Liver (tissue), 9 donors: ENCODE results near the gene STARD3. TPM values are rescaled to one million over a fixed set of nuclear protein-coding genes. Genes with fewer than 3 reads are reported as not detected.

Experiments
- DNase-seq: peaks from one replicate; pipeline ENCODE4 v3.0.0-alpha.2; 2017; ENCODE audit warnings: low spot score
- H3K27ac ChIP-seq, 2 donors: one replicate each; pipeline ENCODE4 v1.7.0; 2013; ENCODE audit warnings: inconsistent platforms in 2 of 2, low read length in 2 of 2, control low read depth in 1 of 2, low read depth in 1 of 2, mild to moderate bottlenecking in 1 of 2
- H3K27me3 ChIP-seq, 4 donors: one replicate each; pipeline versions ENCODE4 v1.6.1 to v1.7.0; 2013; ENCODE audit warnings: low read length in 3 of 4, inconsistent platforms in 1 of 4, mild to moderate bottlenecking in 1 of 4, moderate library complexity in 1 of 4; ENCODE audit not compliant: control insufficient read depth in 4 of 4, insufficient read depth in 4 of 4
- H3K36me3 ChIP-seq, 4 donors: one replicate each; pipeline versions ENCODE4 v1.6.1 to v1.7.0; 2013; ENCODE audit warnings: low read length in 3 of 4, mild to moderate bottlenecking in 3 of 4, low read depth in 1 of 4, moderate library complexity in 1 of 4; ENCODE audit not compliant: control insufficient read depth in 4 of 4, insufficient read depth in 3 of 4
- H3K4me1 ChIP-seq, 4 donors: one replicate each; pipeline versions ENCODE4 v1.6.1 to v1.7.0; 2013; ENCODE audit warnings: low read length in 3 of 4, mild to moderate bottlenecking in 3 of 4, moderate library complexity in 1 of 4; ENCODE audit not compliant: control insufficient read depth in 4 of 4, insufficient read depth in 4 of 4
- H3K4me3 ChIP-seq, 3 donors: one replicate each; pipeline versions ENCODE4 v1.6.1 to v1.7.0; 2013; ENCODE audit warnings: low read length in 3 of 3, control low read depth in 1 of 3, low read depth in 1 of 3, mild to moderate bottlenecking in 1 of 3
- H3K9ac ChIP-seq, 2 donors: one replicate each; pipeline ENCODE4 v1.7.0; 2013; ENCODE audit warnings: low read length in 2 of 2, mild to moderate bottlenecking in 2 of 2, moderate library complexity in 2 of 2, control low read depth in 1 of 2, low read depth in 1 of 2
- H3K9me3 ChIP-seq, 4 donors: one replicate each; pipeline versions ENCODE4 v1.6.1 to v1.7.0; 2013; ENCODE audit warnings: low read length in 3 of 4; ENCODE audit not compliant: control insufficient read depth in 4 of 4
- CTCF ChIP-seq: fragments of 150-350 bp; IDR thresholded peaks from 2 replicates; pipeline ENCODE4 v1.5.1; 2017; ENCODE audit warnings: improper control_type of control experiment, low read depth, low read length; ENCODE audit not compliant: missing input control
- FOXA2 ChIP-seq: IDR thresholded peaks from 2 replicates; pipeline ENCODE4 v1.6.1; 2016; ENCODE audit warnings: antibody characterized with exemption
- JUND ChIP-seq, 2 donors: IDR thresholded peaks; 2 replicates each; pipeline ENCODE4 v1.6.1; 2016; ENCODE audit warnings: antibody characterized with exemption in 2 of 2
- NR2F2 ChIP-seq: IDR thresholded peaks from 2 replicates; pipeline ENCODE4 v1.6.1; 2016; ENCODE audit warnings: antibody characterized with exemption
- RAD21 ChIP-seq, 2 donors: IDR thresholded peaks; 2 replicates each; pipeline ENCODE4 v1.6.1; 2016; ENCODE audit warnings: antibody characterized with exemption in 2 of 2, mild to moderate bottlenecking in 2 of 2
- REST ChIP-seq: IDR thresholded peaks from 2 replicates; pipeline ENCODE4 v1.6.1; 2016; ENCODE audit warnings: antibody characterized with exemption, mild to moderate bottlenecking
- RXRA ChIP-seq, 2 donors: IDR thresholded peaks; 2 replicates each; pipeline ENCODE4 v1.6.1; 2017 to 2018; ENCODE audit warnings: antibody characterized with exemption in 2 of 2, mild to moderate bottlenecking in 1 of 2
- SP1 ChIP-seq: IDR thresholded peaks from 2 replicates; pipeline ENCODE4 v1.6.1; 2018; ENCODE audit warnings: antibody characterized with exemption, mild to moderate bottlenecking
- TAF1 ChIP-seq: conservative IDR thresholded peaks from 2 replicates; pipeline ENCODE4 v1.6.1; 2016; ENCODE audit warnings: antibody characterized with exemption, mild to moderate bottlenecking
- ZBTB33 ChIP-seq: IDR thresholded peaks from 2 replicates; pipeline ENCODE4 v1.6.1; 2016; ENCODE audit warnings: antibody characterized with exemption
- WGBS: extraction: QIAGEN DNeasy Blood & Tissue Kit; methylation state at CpG from one replicate; pipeline ENCODE4 v1.1.7; 2013; 5-methylcytosine and 5-hydroxymethylcytosine counted together
- polyA plus RNA-seq, 2 donors: library from polyadenylated mRNA; stranded (reverse) in 1 of 2; unstranded in 1 of 2; fragments of 200-250 nt in 1 of 2; fragments of >200 nt in 1 of 2; fragmentation: Nextera tagmentation in 1 of 2; extraction: Ambion mirVana in 1 of 2; gene quantifications; one replicate each; pipeline versions ENCODE4 v1.2.1 to v1.2.3, GENCODE V29; 2013 to 2015
- total RNA-seq, 2 donors: library from RNA; depleted of rRNA; stranded (reverse); fragments of >200 nt; gene quantifications; one replicate each; pipeline ENCODE4 v1.2.3, GENCODE V29; 2014
- donor health status: healthy.
- donor health status: healthy.
- donor health status: healthy.
- donor health status: healthy.
- donor health status: healthy.

STARD3 gene
- total and polyA plus RNA-seq, 4 donors, result 15.0 to 34.0 (median 23.2) TPM

GRCh38 chr17:39622380-39623006 is 14.5 kb upstream of the STARD3 start:
- H3K4me1 ChIP-seq, result peaks cover 5 to 24% (median 10%) of the 10 kb centered on the region in 4 donors
- H3K9me3 ChIP-seq, result no peaks in the 10 kb centered on the region
- no peak overlapping the region for H3K27ac ChIP-seq
- H3K36me3 ChIP-seq, result no peaks in the 10 kb centered on the region
- TF ChIP-seq RXRA (IDR thresholded peaks at IDR 0.05) (no peak), NR2F2 (no peak), ZBTB33 (no peak), TAF1 (no peak), FOXA2 (no peak), JUND (IDR thresholded peaks at IDR 0.05) (no peak)
- no peak overlapping the region for H3K4me3 ChIP-seq
- DNase-seq, result no peak
- H3K27me3 ChIP-seq, result peaks cover 0 to 12% (median 7%) of the 10 kb centered on the region in 4 donors
- H3K9ac ChIP-seq, result no peak overlapping the region
- WGBS, result 50% methylated on average over 16 of the region's 16 CpGs

GRCh38 chr17:39623356-39623950 is 13.5 kb upstream of the STARD3 start:
- Histone ChIP-seq H3K27me3 (peaks cover 0 to 12% (median 8%) of the 10 kb centered on the region in 4 donors), H3K4me1 (peaks cover 2 to 17% (median 9%) of the 10 kb centered on the region in 4 donors), H3K9me3 (no peaks in the 10 kb centered on the region), H3K36me3 (no peaks in the 10 kb centered on the region), H3K27ac (no peak overlapping the region), H3K4me3 (no peak overlapping the region), H3K9ac (no peak overlapping the region)
- WGBS, result 6% methylated on average over 16 of the region's 16 CpGs
- DNase-seq, result peak; percentile 91
- TF ChIP-seq CTCF (peak; percentile 89), SP1 (no peak), REST (no peak), ZBTB33 (no peak), RXRA (IDR thresholded peaks at IDR 0.05) (peak in 1 of 2 donors; percentile 14), RAD21 (IDR thresholded peaks at IDR 0.05) (peak; percentile 87 to 93)
